Adrenal gland (tissue), 5 donors: ENCODE data around the gene ACTR2.

Experiments
- CTCF ChIP-seq, 6 experiments: fragments of 450-650 bp in 4 of 6; fragments of 200-600 bp in 2 of 6; sonication (generic) in 1 of 6; IDR thresholded peaks; 1 replicate in 5 of 6; 2 replicates in 1 of 6; pipeline versions ENCODE4 v1.5.1 to v1.8.0; 2016 to 2021; ENCODE audit warnings: antibody characterized with exemption in 6 of 6, mild to moderate bottlenecking in 2 of 6, moderate library complexity in 1 of 6
- POLR2A ChIP-seq, 2 donors: fragments of 450-650 bp; IDR thresholded peaks; one replicate each; pipeline ENCODE4 v1.6.1; 2017; ENCODE audit warnings: antibody characterized with exemption in 2 of 2, mild to moderate bottlenecking in 2 of 2, moderate library complexity in 1 of 2
- donor health status: DM: no; HTN: no; CAD: no.

GRCh38 chr2:65314801-65315441, 87.3 kb downstream of the ACTR2 start:
- TF ChIP-seq CTCF (IDR thresholded peaks at IDR 0.05) = no peak
- no peak for TF ChIP-seq POLR2A (IDR thresholded peaks at IDR 0.05)
